OCI-LY7 (cell line): Measurements from ENCODE around the gene PRL.

Source experiments
- EZH2phosphoT487 ChIP-seq: fragments of 200-600 bp; sonication (generic); IDR thresholded peaks from 2 replicates; pipeline ENCODE4 v1.6.1; 2018; ENCODE audit warnings: low read depth, borderline replicate concordance, mild to moderate bottlenecking, mixed run types, antibody characterized with exemption, low read length, moderate library complexity, mixed read lengths
- TF ChIP-seq, protein P1 (sequence below): fragments of 200-600 bp; sonication (generic); conservative IDR thresholded peaks from 2 replicates; pipeline ENCODE4 v1.5.1; 2014; ENCODE audit warnings: mild to moderate bottlenecking, antibody characterized with exemption, low read length, moderate library complexity, mixed read lengths

DNA sequence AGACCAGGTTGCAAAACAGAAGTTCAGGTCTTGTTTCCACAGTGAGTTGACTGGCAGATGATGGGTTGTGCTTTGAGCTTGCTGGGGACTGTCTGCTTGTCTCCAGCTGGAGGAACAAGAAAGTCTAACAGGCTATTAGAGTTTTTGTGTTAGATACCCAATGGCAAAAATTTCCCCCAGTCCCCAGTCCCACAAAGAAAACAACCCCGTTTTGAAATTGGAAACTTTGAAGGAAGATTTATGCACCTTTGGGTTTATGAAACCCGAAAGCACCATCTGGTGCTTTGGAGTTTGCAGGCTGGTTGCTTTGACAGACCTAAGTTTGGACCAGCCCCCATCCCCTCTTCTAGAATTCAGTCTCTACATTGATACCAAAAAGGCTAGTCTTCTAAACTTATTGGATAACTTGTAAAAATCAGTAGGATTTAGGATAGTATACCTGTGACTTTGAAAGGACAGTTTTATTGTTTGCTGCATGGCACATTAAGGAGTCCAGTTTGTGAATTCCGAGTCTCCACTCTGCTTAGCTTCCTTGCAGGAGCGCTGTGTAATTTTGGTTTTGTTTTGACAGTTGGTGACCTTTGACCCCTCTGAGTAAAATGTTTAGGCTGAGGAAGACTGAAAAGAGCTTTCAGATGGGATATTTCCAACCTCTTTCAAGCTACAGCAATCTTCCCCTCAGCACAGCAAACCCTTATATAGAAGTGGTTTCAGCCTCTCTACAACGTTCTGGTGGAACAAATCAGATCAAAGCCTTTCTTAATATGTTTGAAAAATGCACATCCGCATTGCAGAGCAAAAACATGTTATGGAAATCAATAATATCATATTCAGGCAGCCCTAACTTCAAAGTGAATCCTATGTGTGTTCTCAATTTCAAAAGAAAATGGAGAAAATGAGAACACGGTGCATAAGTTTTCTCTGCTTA is 25.5 kb upstream of the PRL start:
- TF ChIP-seq EZH2phosphoT487: no peak
- TF ChIP-seq, protein P1, sequence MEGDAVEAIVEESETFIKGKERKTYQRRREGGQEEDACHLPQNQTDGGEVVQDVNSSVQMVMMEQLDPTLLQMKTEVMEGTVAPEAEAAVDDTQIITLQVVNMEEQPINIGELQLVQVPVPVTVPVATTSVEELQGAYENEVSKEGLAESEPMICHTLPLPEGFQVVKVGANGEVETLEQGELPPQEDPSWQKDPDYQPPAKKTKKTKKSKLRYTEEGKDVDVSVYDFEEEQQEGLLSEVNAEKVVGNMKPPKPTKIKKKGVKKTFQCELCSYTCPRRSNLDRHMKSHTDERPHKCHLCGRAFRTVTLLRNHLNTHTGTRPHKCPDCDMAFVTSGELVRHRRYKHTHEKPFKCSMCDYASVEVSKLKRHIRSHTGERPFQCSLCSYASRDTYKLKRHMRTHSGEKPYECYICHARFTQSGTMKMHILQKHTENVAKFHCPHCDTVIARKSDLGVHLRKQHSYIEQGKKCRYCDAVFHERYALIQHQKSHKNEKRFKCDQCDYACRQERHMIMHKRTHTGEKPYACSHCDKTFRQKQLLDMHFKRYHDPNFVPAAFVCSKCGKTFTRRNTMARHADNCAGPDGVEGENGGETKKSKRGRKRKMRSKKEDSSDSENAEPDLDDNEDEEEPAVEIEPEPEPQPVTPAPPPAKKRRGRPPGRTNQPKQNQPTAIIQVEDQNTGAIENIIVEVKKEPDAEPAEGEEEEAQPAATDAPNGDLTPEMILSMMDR: no peak
